ENCODE measurements around the gene NAA38.
A peak's percentile ranks its signal among the peaks of the same experiment; 100 is the strongest.

NAA38 gene

DNA sequence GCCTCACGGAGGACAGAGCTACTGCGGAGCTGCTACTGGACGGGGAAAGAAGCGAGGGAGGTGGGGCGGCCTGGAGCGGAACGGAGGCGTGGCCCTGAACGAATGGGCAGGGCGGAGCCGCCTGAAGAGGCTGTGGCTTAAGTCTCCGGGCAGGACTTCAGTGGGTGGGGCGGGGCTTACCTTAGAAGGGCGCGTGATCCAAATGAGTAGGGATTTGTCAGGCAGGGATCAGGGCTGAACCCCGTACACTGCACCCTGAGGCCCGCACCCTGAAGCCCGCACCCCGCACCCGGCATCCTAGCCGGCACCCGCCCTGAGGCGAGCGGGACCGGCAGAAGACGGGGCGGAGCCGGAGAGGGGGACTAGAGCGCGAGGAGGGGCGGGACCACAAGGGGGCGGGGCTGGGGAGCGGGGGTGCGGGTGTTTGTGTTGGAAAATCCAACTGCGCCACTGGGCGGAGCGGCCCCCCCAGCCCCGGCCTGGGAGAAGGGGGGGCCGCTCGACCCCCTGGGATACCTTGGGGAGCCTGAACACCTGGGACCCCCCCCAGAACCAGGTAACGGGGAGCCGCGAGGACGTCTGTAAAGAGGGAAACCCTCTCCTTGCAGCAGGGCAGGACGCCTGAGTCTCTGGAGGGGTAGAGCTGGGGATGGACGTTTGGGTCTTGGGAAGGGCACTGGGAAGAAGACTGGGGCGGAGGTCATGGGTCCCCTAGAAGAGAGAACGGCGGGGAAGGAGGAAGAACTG is 23.4 kb downstream of the NAA38 start, which contains the start of gene KDM6B (continued):
- TF ChIP-seq, protein P1, sequence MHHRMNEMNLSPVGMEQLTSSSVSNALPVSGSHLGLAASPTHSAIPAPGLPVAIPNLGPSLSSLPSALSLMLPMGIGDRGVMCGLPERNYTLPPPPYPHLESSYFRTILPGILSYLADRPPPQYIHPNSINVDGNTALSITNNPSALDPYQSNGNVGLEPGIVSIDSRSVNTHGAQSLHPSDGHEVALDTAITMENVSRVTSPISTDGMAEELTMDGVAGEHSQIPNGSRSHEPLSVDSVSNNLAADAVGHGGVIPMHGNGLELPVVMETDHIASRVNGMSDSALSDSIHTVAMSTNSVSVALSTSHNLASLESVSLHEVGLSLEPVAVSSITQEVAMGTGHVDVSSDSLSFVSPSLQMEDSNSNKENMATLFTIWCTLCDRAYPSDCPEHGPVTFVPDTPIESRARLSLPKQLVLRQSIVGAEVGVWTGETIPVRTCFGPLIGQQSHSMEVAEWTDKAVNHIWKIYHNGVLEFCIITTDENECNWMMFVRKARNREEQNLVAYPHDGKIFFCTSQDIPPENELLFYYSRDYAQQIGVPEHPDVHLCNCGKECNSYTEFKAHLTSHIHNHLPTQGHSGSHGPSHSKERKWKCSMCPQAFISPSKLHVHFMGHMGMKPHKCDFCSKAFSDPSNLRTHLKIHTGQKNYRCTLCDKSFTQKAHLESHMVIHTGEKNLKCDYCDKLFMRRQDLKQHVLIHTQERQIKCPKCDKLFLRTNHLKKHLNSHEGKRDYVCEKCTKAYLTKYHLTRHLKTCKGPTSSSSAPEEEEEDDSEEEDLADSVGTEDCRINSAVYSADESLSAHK (tag by site-specific recombination; IDR thresholded peaks at IDR 0.05), result no peak
- TF ChIP-seq ZNF146 (tag by site-specific recombination; IDR thresholded peaks at IDR 0.05) (no peak), ZNF133 (tag by site-specific recombination; IDR thresholded peaks at IDR 0.05) (no peak), SCRT1 (tag by site-specific recombination; IDR thresholded peaks at IDR 0.05; ENCODE audit: borderline replicate concordance) (no peak), ZNF174 (tag by site-specific recombination; IDR thresholded peaks at IDR 0.05) (no peak), FEZF1 (tag by site-specific recombination; IDR thresholded peaks at IDR 0.05) (no peak), ZNF302 (tag by site-specific recombination; IDR thresholded peaks at IDR 0.05; ENCODE audit: low read depth) (no peak), GLIS1 (tag by site-specific recombination; IDR thresholded peaks at IDR 0.05) (no peak), ZNF350 (tag by site-specific recombination; IDR thresholded peaks at IDR 0.05) (no peak), ZNF266 (tag by site-specific recombination; IDR thresholded peaks at IDR 0.05; ENCODE audit: low read depth) (no peak), ZNF239 (tag by site-specific recombination; IDR thresholded peaks at IDR 0.05) (no peak), ZNF768 (tag by site-specific recombination; IDR thresholded peaks at IDR 0.05) (no peak), ZNF530 (tag by site-specific recombination; IDR thresholded peaks at IDR 0.05; ENCODE audit: low read depth) (no peak), OVOL3 (tag by site-specific recombination; IDR thresholded peaks at IDR 0.05) (no peak), ZNF660 (tag by site-specific recombination; IDR thresholded peaks at IDR 0.05) (no peak), MEIS1 (CRISPR knock-in tag; IDR thresholded peaks at IDR 0.05; ENCODE audit: borderline replicate concordance) (no peak), ZNF549 (tag by site-specific recombination; IDR thresholded peaks at IDR 0.05) (no peak), ZBTB1 (tag by site-specific recombination; IDR thresholded peaks at IDR 0.05) (no peak), GLIS2 (tag by site-specific recombination; IDR thresholded peaks at IDR 0.05) (peak; percentile 79), ZNF132 (tag by site-specific recombination; IDR thresholded peaks at IDR 0.05; ENCODE audit: borderline replicate concordance) (no peak), SP7 (tag by site-specific recombination; IDR thresholded peaks at IDR 0.05) (no peak), KLF16 (tag by site-specific recombination; IDR thresholded peaks at IDR 0.05) (peak; percentile 79), ZBTB48 (tag by site-specific recombination; IDR thresholded peaks at IDR 0.05) (no peak), ZNF521 (tag by site-specific recombination; IDR thresholded peaks at IDR 0.05) (no peak), ZXDB (tag by site-specific recombination; IDR thresholded peaks at IDR 0.05) (no peak), ZFP37 (tag by site-specific recombination; IDR thresholded peaks at IDR 0.05) (no peak)
- TF ChIP-seq, protein P2, sequence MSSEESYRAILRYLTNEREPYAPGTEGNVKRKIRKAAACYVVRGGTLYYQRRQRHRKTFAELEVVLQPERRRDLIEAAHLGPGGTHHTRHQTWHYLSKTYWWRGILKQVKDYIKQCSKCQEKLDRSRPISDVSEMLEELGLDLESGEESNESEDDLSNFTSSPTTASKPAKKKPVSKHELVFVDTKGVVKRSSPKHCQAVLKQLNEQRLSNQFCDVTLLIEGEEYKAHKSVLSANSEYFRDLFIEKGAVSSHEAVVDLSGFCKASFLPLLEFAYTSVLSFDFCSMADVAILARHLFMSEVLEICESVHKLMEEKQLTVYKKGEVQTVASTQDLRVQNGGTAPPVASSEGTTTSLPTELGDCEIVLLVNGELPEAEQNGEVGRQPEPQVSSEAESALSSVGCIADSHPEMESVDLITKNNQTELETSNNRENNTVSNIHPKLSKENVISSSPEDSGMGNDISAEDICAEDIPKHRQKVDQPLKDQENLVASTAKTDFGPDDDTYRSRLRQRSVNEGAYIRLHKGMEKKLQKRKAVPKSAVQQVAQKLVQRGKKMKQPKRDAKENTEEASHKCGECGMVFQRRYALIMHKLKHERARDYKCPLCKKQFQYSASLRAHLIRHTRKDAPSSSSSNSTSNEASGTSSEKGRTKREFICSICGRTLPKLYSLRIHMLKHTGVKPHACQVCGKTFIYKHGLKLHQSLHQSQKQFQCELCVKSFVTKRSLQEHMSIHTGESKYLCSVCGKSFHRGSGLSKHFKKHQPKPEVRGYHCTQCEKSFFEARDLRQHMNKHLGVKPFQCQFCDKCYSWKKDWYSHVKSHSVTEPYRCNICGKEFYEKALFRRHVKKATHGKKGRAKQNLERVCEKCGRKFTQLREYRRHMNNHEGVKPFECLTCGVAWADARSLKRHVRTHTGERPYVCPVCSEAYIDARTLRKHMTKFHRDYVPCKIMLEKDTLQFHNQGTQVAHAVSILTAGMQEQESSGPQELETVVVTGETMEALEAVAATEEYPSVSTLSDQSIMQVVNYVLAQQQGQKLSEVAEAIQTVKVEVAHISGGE (tag by site-specific recombination; conservative IDR thresholded peaks at IDR 0.05; ENCODE audit: low read depth), result no peak
- TF ChIP-seq, protein P3, sequence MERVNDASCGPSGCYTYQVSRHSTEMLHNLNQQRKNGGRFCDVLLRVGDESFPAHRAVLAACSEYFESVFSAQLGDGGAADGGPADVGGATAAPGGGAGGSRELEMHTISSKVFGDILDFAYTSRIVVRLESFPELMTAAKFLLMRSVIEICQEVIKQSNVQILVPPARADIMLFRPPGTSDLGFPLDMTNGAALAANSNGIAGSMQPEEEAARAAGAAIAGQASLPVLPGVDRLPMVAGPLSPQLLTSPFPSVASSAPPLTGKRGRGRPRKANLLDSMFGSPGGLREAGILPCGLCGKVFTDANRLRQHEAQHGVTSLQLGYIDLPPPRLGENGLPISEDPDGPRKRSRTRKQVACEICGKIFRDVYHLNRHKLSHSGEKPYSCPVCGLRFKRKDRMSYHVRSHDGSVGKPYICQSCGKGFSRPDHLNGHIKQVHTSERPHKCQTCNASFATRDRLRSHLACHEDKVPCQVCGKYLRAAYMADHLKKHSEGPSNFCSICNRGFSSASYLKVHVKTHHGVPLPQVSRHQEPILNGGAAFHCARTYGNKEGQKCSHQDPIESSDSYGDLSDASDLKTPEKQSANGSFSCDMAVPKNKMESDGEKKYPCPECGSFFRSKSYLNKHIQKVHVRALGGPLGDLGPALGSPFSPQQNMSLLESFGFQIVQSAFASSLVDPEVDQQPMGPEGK (tag by site-specific recombination; IDR thresholded peaks at IDR 0.05), result peak; percentile 57
- TF ChIP-seq, protein P4, sequence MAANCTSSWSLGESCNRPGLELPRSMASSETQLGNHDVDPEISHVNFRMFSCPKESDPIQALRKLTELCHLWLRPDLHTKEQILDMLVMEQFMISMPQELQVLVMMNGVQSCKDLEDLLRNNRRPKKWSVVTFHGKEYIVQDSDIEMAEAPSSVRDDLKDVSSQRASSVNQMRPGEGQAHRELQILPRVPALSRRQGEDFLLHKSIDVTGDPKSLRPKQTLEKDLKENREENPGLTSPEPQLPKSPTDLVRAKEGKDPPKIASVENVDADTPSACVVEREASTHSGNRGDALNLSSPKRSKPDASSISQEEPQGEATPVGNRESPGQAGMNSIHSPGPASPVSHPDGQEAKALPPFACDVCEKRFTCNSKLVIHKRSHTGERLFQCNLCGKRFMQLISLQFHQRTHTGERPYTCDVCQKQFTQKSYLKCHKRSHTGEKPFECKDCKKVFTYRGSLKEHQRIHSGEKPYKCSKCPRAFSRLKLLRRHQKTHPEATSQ (tag by site-specific recombination; IDR thresholded peaks at IDR 0.05), result no peak
- TF ChIP-seq, protein P5, sequence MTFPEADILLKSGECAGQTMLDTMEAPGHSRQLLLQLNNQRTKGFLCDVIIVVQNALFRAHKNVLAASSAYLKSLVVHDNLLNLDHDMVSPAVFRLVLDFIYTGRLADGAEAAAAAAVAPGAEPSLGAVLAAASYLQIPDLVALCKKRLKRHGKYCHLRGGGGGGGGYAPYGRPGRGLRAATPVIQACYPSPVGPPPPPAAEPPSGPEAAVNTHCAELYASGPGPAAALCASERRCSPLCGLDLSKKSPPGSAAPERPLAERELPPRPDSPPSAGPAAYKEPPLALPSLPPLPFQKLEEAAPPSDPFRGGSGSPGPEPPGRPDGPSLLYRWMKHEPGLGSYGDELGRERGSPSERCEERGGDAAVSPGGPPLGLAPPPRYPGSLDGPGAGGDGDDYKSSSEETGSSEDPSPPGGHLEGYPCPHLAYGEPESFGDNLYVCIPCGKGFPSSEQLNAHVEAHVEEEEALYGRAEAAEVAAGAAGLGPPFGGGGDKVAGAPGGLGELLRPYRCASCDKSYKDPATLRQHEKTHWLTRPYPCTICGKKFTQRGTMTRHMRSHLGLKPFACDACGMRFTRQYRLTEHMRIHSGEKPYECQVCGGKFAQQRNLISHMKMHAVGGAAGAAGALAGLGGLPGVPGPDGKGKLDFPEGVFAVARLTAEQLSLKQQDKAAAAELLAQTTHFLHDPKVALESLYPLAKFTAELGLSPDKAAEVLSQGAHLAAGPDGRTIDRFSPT (tag by site-specific recombination; IDR thresholded peaks at IDR 0.05), result no peak

All from HEK293 (cell line).